Diencephalon (tissue), 1 donor: ENCODE measurements around the gene MAP7D1. TPM values are rescaled to one million over a fixed set of nuclear protein-coding genes. Genes with fewer than 3 reads are reported as not detected.

ENCODE experiments used
- small RNA-seq: library from RNA; depleted of rRNA; stranded (forward); fragments of <200 nt; gene quantifications from one replicate; pipeline ENCODE3, GENCODE V24; 2014
- total RNA-seq: library from RNA; depleted of rRNA; stranded (reverse); fragments of >200 nt; gene quantifications from one replicate; pipeline ENCODE4 v1.2.3, GENCODE V29; 2014

Gene MAP7D1
- total RNA-seq: 78.7 TPM

DNA sequence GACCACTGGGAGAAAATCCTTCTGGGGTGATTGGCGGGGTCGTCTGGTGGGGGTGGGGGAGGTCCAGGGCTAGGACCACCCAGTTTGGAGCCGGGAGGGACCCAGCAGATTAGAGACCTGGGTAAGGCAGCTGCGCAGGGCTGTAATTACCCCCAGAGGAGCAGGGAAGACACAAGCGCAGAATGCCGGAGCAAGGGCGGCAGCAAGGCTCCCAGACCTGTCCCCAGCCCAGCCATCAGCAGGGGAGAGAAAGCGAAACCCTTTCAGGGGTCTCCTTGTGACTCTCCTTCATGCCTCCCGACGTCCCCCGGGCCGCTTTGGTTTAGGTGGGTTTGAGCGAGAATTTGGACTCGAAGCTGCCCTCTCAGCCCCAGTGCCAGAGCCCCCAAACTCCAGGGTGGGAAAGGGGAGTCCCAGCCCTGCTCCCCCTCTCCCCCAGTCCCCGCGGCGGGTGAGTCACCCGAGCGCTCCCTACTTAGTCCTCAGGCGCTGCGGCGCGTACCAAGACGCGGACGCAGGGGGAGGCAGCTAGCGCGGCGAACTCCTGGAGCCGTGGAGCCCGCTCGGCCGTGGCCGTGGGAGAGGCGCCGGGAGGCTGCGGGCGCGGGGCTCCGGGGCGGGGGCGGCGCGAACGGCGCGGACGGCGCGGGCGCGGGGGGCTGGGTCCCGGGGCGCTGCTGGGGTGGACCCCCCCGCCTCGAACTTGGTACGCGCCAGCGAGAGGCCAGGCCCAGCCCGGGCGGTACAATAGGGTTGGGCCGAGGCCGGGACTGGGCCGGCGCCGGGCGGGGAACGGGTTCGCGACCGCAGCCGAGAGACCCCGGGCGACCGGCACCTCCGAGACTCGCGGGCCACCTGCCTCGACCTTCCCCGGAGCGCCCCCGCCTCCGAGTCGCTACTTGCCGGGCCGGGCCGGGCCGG is at the start of gene MAP7D1:
TSS of gene MAP7D1 (plus strand) at position 753 of the 921 bp plus-strand sequence. CDS start 258 bp downstream, outside the sequence.

GRCh38 chr1:36125129-36125991 is 30.6 kb upstream of the MAP7D1 start, which contains the start of gene COL8A2:
Gene COL8A2 (minus strand): TSS chr1:36125222. CDS start chr1:36100242, 24,980 bp downstream.

DNA sequence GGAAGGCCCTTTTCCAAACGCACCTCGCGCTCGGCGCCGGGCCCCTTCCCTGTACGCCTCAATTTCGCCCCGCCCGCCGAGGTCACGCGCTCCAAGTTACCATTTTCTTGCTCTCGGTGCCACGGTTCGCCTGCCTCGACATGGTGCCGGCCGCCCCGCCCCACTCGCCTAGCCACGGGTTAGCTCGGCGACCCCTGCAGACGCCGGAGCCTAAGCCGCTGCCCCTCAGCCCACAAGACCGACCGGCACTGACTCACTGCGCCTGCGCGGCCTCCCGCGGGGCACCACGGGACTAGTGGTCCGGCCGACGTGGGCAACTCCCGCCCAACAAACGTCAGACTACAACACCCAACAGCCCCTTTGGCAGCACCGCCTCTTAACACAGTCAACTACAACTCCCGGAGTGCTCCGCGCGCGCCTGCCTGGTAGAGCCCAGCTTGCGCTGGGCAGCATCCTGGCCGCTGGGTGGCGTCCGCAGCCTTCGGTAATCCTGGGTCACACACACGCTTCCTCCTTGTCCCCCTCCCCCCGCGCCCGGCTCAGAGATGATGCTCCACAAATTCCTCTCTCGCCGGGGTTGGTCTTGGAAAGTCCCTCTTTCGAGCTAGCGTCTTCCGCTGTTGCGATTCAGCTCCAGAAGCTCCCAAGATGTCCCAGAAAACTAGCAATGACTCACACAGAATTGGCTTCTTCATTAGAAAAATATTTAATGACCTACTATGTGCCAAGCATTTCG is 6.6 kb upstream of the MAP7D1 start, which contains the start of gene TRAPPC3:
TSS of gene TRAPPC3 (minus strand) at position 250 of the 736 bp plus-strand sequence. CDS start at position 142, 108 bp downstream.

DNA sequence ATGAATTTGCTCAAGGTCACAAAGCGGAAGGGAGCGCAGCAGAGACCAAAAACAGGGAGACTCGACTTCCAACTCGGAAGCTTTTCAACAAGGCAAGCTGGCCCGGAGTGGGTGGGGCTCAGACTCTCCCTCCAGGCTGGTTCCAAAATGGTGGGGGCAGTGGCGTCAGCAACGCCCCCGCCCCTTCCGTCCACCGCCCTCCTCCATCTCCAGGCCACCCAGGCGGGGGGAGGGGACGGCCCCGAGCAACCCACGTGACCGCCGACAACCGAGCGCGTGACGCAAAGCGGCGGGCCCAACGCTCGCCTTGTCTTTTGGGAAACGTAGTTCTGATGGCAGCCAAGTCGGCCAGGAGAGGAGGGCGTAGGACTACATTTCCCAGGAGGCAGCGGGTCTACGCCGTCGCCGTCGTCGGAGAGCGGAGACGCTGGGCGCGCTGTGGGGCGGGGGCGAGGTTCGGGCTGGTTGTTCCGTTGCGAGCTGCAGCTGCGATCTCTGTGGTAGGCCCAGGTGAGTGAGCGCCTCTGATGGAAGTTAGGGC is 68.1 kb downstream of the MAP7D1 start, which contains the start of gene THRAP3:
TSS of gene THRAP3 (plus strand) at position 448 of the 541 bp plus-strand sequence. CDS start 58,121 bp downstream, outside the sequence.

Small RNA genes lying within 50 kb of the gene (small RNA-seq; reads per million reads assigned to genes)
- not detected for gene RN7SL131P

Other genes starting within 250 kb of the MAP7D1 start
- 27.9 TPM for gene AGO3, start 225.1 kb upstream of the MAP7D1 start, total RNA-seq
- 11.1 TPM for gene TEKT2, start 72.1 kb upstream of the MAP7D1 start, total RNA-seq
- 18.5 TPM for gene ADPRS, start 67.3 kb upstream of the MAP7D1 start, total RNA-seq
- 2.1 TPM for gene COL8A2, start 30.9 kb upstream of the MAP7D1 start, total RNA-seq
- gene TRAPPC3, start 6.7 kb upstream of the MAP7D1 start, total RNA-seq: 51.0 TPM
- gene THRAP3, start 68.3 kb downstream of the MAP7D1 start, total RNA-seq: 105 TPM
- gene SH3D21, start 150.2 kb downstream of the MAP7D1 start, total RNA-seq: 3.0 TPM
- 3.5 TPM for gene EVA1B, start 167.5 kb downstream of the MAP7D1 start, total RNA-seq
- 13.4 TPM for gene STK40, start 229.8 kb downstream of the MAP7D1 start, total RNA-seq
- 6.2 TPM for gene LSM10, start 241.7 kb downstream of the MAP7D1 start, total RNA-seq